ENCODE results near the gene BPIFA3. TPM values are rescaled to one million over a fixed set of nuclear protein-coding genes. Genes with fewer than 3 reads are reported as not detected.
"Not testable (repeated sequence)": the region's sequence is repeated elsewhere in the genome, so short reads cannot be mapped to it uniquely, and the experiment has no call there.

BPIFA3 gene
- total RNA-seq: not detected
- 0 reads per million in 2 donors for total RNA-seq

DNA sequence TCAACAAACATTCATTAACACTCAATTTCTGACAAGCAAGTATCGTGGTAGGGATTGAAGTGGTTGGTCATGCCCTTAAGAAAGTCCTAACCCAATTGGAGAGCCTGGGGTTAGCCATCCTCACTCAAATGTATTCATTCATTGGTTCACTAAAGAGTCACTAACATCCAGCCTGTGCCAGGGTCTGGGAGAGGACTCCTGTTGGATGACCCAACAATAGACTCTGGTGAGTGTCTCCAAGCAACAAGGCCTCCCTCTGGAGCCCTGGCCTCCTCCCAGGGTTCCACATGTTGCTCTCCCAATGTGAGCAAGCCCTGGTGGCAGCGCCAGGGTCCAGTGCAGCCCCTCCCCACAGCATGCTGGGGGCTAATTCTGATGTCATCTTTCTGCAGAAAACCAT is at the start of gene BPIFA3:
BPIFA3 (plus strand) TSS at position 301 of the 400 bp plus-strand sequence. CDS start 185 bp downstream, outside the sequence.
- no peak within 1 kb of the TSS for H3K4me3 Mint-ChIP-seq
- H3K9me3 ChIP-seq (ENCODE audit: control insufficient read depth, low read length, poor library complexity, severe bottlenecking): no peaks in the 10 kb centered on the region
- ATAC-seq (no peak), DNase-seq (no peak)
- H3K27ac Mint-ChIP-seq: no peak within 1 kb of the TSS
- H3K36me3 Mint-ChIP-seq (ENCODE audit: low read depth): peaks cover 3% of the 10 kb centered on the region
- no peaks in the 10 kb centered on the region for H3K4me1 Mint-ChIP-seq
- peaks cover 58% of the 10 kb centered on the region for H3K27me3 Mint-ChIP-seq

GRCh38 chr20:33167859-33168258 is 49.3 kb upstream of the BPIFA3 start, which contains the start of gene BPIFA2:
Gene BPIFA2, plus strand, starts transcription at chr20:33168159. Its CDS starts 987 bp downstream, at chr20:33169146.
- Mint-ChIP-seq H3K4me3 (no peak within 1 kb of the TSS), H3K36me3 (ENCODE audit: low read depth) (no peaks in the 10 kb centered on the region), H3K4me1 (no peaks in the 10 kb centered on the region), H3K27me3 (peaks cover 35% of the 10 kb centered on the region), H3K27ac (no peak within 1 kb of the TSS)
- ATAC-seq: no peak
- H3K9me3 ChIP-seq (ENCODE audit: control insufficient read depth, low read length, poor library complexity, severe bottlenecking): no peaks in the 10 kb centered on the region
- no peak for DNase-seq

GRCh38 chr20:33169176-33169794 is 47.9 kb upstream of the BPIFA3 start:
- no peak for ATAC-seq
- no peaks in the 10 kb centered on the region for H3K9me3 ChIP-seq (ENCODE audit: control insufficient read depth, low read length, poor library complexity, severe bottlenecking)
- Mint-ChIP-seq H3K4me3 (no peak overlapping the region), H3K36me3 (ENCODE audit: low read depth) (no peaks in the 10 kb centered on the region), H3K27me3 (peaks cover 31% of the 10 kb centered on the region), H3K27ac (no peak overlapping the region), H3K4me1 (no peaks in the 10 kb centered on the region)
- DNase-seq: no peak

DNA sequence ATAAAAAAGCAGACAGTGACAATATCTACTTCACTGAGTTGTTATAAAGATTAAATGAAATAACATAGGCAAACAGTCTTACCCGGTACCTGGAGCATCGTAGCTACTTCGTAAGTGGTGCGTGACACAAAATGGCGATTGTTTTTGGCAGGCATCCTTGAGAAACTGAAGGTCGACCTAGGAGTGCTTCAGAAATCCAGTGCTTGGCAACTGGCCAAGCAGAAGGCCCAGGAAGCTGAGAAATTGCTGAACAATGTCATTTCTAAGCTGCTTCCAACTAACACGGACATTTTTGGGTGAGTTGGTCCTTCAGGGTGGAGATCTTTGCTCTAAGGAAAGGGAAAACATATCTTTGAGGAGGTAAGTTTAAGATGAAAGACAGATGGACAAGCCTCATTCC is 44.4 kb upstream of the BPIFA3 start:
- H3K27ac Mint-ChIP-seq: no peak overlapping the region
- H3K36me3 Mint-ChIP-seq (ENCODE audit: low read depth): no peaks in the 10 kb centered on the region
- H3K27me3 Mint-ChIP-seq: peaks cover 12% of the 10 kb centered on the region
- H3K4me1 Mint-ChIP-seq: no peaks in the 10 kb centered on the region
- DNase-seq: no peak
- ATAC-seq: no peak
- H3K9me3 ChIP-seq (ENCODE audit: control insufficient read depth, low read length, poor library complexity, severe bottlenecking): no peaks in the 10 kb centered on the region
- no peak overlapping the region for H3K4me3 Mint-ChIP-seq

- H3K27ac Mint-ChIP-seq: no peak overlapping the region
- H3K4me1 Mint-ChIP-seq: no peaks in the 10 kb centered on the region
- peaks cover 12% of the 10 kb centered on the region for H3K27me3 Mint-ChIP-seq
- no peak overlapping the region for H3K4me3 Mint-ChIP-seq
- DNase-seq (no peak), ATAC-seq (no peak)
- no peaks in the 10 kb centered on the region for H3K36me3 Mint-ChIP-seq (ENCODE audit: low read depth)
- H3K9me3 ChIP-seq (ENCODE audit: control insufficient read depth, low read length, poor library complexity, severe bottlenecking): no peaks in the 10 kb centered on the region
These were observed 42.0 kb upstream of the BPIFA3 start for GRCh38 chr20:33175123-33175522.

DNA sequence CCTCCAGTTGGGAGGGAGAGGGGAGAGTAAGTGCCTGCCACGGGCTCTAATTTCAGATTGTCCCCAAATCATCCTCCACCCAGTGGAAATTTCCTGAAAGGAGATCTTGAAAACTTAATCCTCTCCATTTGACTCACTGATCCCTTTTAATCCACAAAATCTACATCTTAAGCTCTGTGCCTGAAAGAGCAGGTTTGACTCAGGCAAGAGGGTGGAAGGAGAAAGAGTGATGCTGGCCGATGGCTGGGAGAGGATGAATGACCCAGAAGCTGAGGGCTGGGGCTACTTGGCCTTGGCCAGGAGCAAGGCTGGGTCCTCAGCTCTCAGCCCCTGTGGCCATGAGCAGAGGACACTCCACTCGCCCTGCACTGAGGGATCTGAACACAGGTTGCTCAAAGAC is 41.1 kb upstream of the BPIFA3 start:
- H3K27ac Mint-ChIP-seq: no peak overlapping the region
- no peak overlapping the region for H3K4me3 Mint-ChIP-seq
- no peak for DNase-seq
- H3K36me3 Mint-ChIP-seq (ENCODE audit: low read depth): no peaks in the 10 kb centered on the region
- H3K27me3 Mint-ChIP-seq: peaks cover 4% of the 10 kb centered on the region
- H3K9me3 ChIP-seq (ENCODE audit: control insufficient read depth, low read length, poor library complexity, severe bottlenecking): no peaks in the 10 kb centered on the region
- no peak for ATAC-seq
- no peaks in the 10 kb centered on the region for H3K4me1 Mint-ChIP-seq

GRCh38 chr20:33177866-33178265 is 39.3 kb upstream of the BPIFA3 start:
- H3K36me3 Mint-ChIP-seq (ENCODE audit: low read depth): no peaks in the 10 kb centered on the region
- no peak overlapping the region for H3K27ac Mint-ChIP-seq
- no peak for ATAC-seq
- H3K4me3 Mint-ChIP-seq: no peak overlapping the region
- no peaks in the 10 kb centered on the region for H3K9me3 ChIP-seq (ENCODE audit: control insufficient read depth, low read length, poor library complexity, severe bottlenecking)
- H3K4me1 Mint-ChIP-seq: no peaks in the 10 kb centered on the region
- H3K27me3 Mint-ChIP-seq: peaks cover 7% of the 10 kb centered on the region
- DNase-seq: no peak

DNA sequence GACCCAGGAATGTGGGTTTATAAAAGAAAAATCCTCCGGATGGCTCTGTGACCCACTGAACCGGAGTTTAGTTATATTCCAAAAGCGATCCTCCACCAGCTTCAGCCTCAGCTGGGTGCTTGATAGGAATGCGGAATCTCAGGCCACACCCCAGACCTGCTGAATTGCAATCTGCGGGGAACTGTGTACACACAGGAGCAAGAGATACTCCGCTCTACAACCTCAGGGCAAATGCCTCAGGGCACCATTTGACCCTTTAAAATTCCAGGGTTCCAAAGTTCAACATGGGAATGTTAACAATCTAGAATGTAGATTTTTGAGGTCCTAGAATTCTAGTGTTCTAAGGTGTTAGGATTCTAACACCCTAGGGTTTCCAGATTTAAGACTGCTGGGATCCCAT is 38.4 kb upstream of the BPIFA3 start:
- ATAC-seq (no peak), DNase-seq (no peak)
- Mint-ChIP-seq H3K27ac (no peak overlapping the region), H3K4me1 (no peaks in the 10 kb centered on the region), H3K36me3 (ENCODE audit: low read depth) (no peaks in the 10 kb centered on the region), H3K4me3 (no peak overlapping the region), H3K27me3 (peaks cover 8% of the 10 kb centered on the region)
- no peaks in the 10 kb centered on the region for H3K9me3 ChIP-seq (ENCODE audit: control insufficient read depth, low read length, poor library complexity, severe bottlenecking)

GRCh38 chr20:33180169-33180568 is 37.0 kb upstream of the BPIFA3 start:
- no peaks in the 10 kb centered on the region for H3K4me1 Mint-ChIP-seq
- H3K4me3 Mint-ChIP-seq: no peak overlapping the region
- no peaks in the 10 kb centered on the region for H3K9me3 ChIP-seq (ENCODE audit: control insufficient read depth, low read length, poor library complexity, severe bottlenecking)
- H3K27ac Mint-ChIP-seq: no peak overlapping the region
- no peak for DNase-seq
- peaks cover 8% of the 10 kb centered on the region for H3K27me3 Mint-ChIP-seq
- no peaks in the 10 kb centered on the region for H3K36me3 Mint-ChIP-seq (ENCODE audit: low read depth)
- no peak for ATAC-seq

DNA sequence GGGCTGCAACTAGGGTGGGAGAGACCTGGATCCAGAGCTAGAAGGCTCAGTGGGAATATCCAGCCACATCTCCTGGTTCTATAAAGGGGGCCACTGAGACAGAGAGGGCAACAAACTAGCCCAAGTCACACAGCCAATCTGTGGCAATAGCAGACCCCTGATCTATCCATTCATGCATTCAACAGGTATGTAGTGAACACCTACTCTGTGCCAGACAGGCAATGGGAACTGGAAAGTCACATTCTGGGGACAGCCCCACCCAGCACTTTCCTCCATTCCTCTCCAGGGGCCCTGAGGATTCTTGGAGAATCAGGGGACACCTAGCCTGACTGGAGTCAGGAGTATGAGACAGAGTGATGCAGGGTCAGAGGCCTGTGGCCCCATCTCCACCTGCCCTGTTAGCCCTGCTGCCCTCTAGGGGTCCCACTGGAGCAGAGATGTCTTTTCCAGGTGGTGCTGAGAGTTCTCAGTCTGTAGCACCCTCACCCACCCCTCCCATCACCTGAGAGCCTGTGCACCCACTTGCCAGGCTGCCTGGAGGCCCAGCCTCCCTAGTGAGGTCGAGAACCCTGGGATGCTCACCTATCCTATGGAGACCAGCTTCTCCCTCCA is 35.6 kb upstream of the BPIFA3 start:
- no peak overlapping the region for H3K27ac Mint-ChIP-seq
- H3K4me3 Mint-ChIP-seq: no peak overlapping the region
- no peaks in the 10 kb centered on the region for H3K36me3 Mint-ChIP-seq (ENCODE audit: low read depth)
- peaks cover 8% of the 10 kb centered on the region for H3K27me3 Mint-ChIP-seq
- ATAC-seq (no peak), DNase-seq (no peak)
- no peaks in the 10 kb centered on the region for H3K9me3 ChIP-seq (ENCODE audit: control insufficient read depth, low read length, poor library complexity, severe bottlenecking)
- no peaks in the 10 kb centered on the region for H3K4me1 Mint-ChIP-seq

DNA sequence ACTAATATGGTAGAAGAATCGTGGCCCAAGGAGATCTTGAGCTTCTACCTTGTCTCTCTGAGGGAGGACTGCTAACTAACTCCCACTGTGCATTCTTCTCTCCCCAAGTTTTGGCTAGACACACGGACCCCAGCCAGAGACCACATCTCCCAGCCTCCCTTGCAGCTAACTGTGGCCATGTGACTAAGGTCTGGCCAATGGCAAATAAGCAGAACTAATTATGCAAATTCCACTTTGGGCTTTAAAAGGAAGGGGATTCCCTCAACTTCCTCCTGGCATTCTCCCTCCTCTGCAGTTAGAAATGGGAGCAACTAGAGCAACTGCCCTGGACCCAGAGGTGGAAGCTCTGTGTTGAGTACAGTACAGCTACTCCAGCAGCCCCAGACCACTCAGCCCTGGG is 33.8 kb upstream of the BPIFA3 start:
- Mint-ChIP-seq H3K27ac (no peak overlapping the region), H3K4me3 (no peak overlapping the region), H3K36me3 (ENCODE audit: low read depth) (no peaks in the 10 kb centered on the region), H3K27me3 (peaks cover 8% of the 10 kb centered on the region), H3K4me1 (no peaks in the 10 kb centered on the region)
- H3K9me3 ChIP-seq (ENCODE audit: control insufficient read depth, low read length, poor library complexity, severe bottlenecking): no peaks in the 10 kb centered on the region
- DNase-seq (no peak), ATAC-seq (no peak)

DNA sequence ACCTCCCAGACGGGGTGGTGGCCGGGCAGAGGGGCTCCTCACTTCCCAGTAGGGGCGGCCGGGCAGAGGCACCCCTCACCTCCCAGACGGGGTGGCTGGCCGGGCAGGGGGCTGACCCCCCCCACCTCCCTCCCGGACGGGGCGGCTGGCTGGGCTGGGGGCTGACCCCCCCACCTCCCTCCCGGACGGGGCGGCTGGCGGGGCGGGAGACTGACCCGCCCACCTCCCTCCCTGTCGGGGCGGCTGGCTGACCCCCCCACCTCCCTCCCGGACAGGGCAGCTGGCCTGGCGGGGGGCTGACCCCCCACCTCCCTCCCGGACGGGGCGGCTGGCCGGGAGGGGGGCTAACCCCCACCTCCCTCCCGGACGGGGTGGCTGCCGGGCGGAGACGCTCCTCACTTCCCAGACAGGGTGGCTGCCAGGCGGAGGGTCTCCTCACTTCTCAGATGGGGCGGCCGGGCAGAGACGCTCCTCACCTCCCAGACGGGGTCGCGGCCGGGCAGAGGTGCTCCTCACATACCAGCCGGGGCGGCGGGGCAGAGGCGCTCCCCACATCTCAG is 32.0 kb upstream of the BPIFA3 start:
- H3K4me3 Mint-ChIP-seq; H3K27ac Mint-ChIP-seq; H3K4me1 Mint-ChIP-seq; H3K9me3 ChIP-seq (ENCODE audit: control insufficient read depth, low read length, poor library complexity, severe bottlenecking); ATAC-seq; H3K36me3 Mint-ChIP-seq (ENCODE audit: low read depth); DNase-seq; H3K27me3 Mint-ChIP-seq: not testable (repeated sequence)

DNA sequence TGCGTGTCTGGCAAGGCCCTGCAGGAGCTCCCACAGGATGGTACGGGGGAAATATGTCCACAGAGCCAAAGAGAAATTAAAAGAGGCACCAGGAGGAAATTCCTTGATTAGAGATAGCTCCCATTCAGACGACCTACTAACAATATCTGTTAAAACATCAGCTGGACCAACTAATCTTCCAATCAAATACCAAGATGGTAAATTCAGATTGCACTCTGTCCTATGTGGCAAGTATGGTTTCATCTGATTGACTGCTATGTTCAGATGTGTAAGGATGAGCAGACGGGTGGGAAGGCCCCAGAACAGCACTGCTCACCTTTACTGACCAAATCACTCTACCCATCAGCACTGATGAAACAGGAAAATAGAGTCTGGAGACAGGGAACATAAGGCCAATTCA is 29.7 kb upstream of the BPIFA3 start:
- H3K36me3 Mint-ChIP-seq (ENCODE audit: low read depth): no peaks in the 10 kb centered on the region
- no peaks in the 10 kb centered on the region for H3K4me1 Mint-ChIP-seq
- H3K4me3 Mint-ChIP-seq: no peak overlapping the region
- no peak for ATAC-seq
- no peaks in the 10 kb centered on the region for H3K9me3 ChIP-seq (ENCODE audit: control insufficient read depth, low read length, poor library complexity, severe bottlenecking)
- no peak overlapping the region for H3K27ac Mint-ChIP-seq
- peaks cover 23% of the 10 kb centered on the region for H3K27me3 Mint-ChIP-seq
- no peak for DNase-seq

DNA sequence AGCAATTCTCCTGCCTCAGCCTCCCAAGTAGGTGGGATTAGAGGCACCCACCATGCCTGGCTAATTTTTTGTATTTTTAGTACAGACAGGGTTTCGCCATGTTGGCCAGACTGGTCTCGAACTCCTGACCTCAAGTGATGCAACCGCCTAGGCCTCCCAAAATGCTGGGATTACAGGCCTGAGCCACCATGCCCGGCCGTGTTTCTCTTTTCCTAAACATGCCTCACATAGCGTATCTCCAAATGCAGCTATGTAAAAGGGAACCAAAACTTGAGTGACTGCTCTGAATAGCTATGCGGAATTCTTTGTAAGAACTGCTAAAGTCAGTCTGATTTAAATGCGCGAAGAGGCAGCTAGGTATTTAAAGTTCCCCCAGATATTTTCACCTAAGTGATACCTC is 28.7 kb upstream of the BPIFA3 start:
- H3K27me3 Mint-ChIP-seq: peaks cover 22% of the 10 kb centered on the region
- H3K4me1 Mint-ChIP-seq: no peaks in the 10 kb centered on the region
- no peaks in the 10 kb centered on the region for H3K36me3 Mint-ChIP-seq (ENCODE audit: low read depth)
- DNase-seq (no peak), ATAC-seq (no peak)
- H3K9me3 ChIP-seq (ENCODE audit: control insufficient read depth, low read length, poor library complexity, severe bottlenecking): no peaks in the 10 kb centered on the region
- H3K27ac Mint-ChIP-seq: no peak overlapping the region
- no peak overlapping the region for H3K4me3 Mint-ChIP-seq

Measured in T-helper 17 cell (primary cell).